ENCODE results near the gene TRIM65. TPM values are rescaled to one million over a fixed set of nuclear protein-coding genes. Genes with fewer than 3 reads are reported as not detected.

Gene TRIM65
- 10 to 100 TPM; 34.5 to 40.9 TPM for total RNA-seq
- polyA plus RNA-seq, result 10 to 100 TPM; 13.4 to 31.8 (median 18.9) TPM
- total RNA-seq, result 27.3 to 70.7 (median 60.9) reads per million in 6 experiments

GRCh38 chr17:75896415-75897159 is at the start of gene TRIM65:
Gene TRIM65 (minus strand): TSS chr17:75896951. CDS start chr17:75896937, 14 bp downstream.
- Mint-ChIP-seq H3K9me3 (no peaks in the 10 kb centered on the region), H3K4me3 (peak within 1 kb of the TSS; percentile 75 to 87 (median 82)), H3K36me3 (peaks cover 0 to 32% (median 1%) of the 10 kb centered on the region in 3 donors), H3K27ac (peak within 1 kb of the TSS; percentile 77 to 92 (median 86)), H3K4me1 (peaks cover 19 to 28% (median 26%) of the 10 kb centered on the region in 4 donors), H3K27me3 (no peaks in the 10 kb centered on the region)
- POLR2A ChIA-PET, result interaction anchor here (0.8 to 9.7 kb wide), 29 partner anchors 9 to 457 kb away, joined by 3 to 192 read pairs (median 7); partner anchors contain the start of genes FBF1, GALK1, MRPL38 and PRPSAP1
- ATAC-seq, result peak; percentile 84 to 87
- peak; percentile 56 to 84 (median 76) for DNase-seq

GRCh38 chr17:75945211-75945610 is 48.5 kb upstream of the TRIM65 start:
- no peak overlapping the region for H3K4me3 Mint-ChIP-seq
- no peaks in the 10 kb centered on the region for H3K27me3 Mint-ChIP-seq
- POLR2A ChIA-PET, result no interaction called here
- H3K27ac Mint-ChIP-seq, result no peak overlapping the region
- H3K4me1 Mint-ChIP-seq, result peaks cover 3 to 12% (median 12%) of the 10 kb centered on the region in 4 donors
- no peaks in the 10 kb centered on the region for H3K9me3 Mint-ChIP-seq
- peaks cover 0 to 50% (median 10%) of the 10 kb centered on the region in 3 donors for H3K36me3 Mint-ChIP-seq
- DNase-seq, result no peak
- no peak for ATAC-seq

GRCh38 chr17:75943491-75943890 is 46.7 kb upstream of the TRIM65 start:
- ATAC-seq, result no peak
- Mint-ChIP-seq H3K4me1 (peaks cover 3 to 18% (median 15%) of the 10 kb centered on the region in 4 donors), H3K27me3 (no peaks in the 10 kb centered on the region), H3K4me3 (no peak overlapping the region), H3K36me3 (peaks cover 0 to 33% (median 0%) of the 10 kb centered on the region in 3 donors), H3K27ac (no peak overlapping the region), H3K9me3 (no peaks in the 10 kb centered on the region)
- no peak for DNase-seq
- POLR2A ChIA-PET, result interaction anchor here (0.5 kb wide), 1 partner anchor 11 kb away, joined by 6 read pairs; no protein-coding TSS in a partner anchor

GRCh38 chr17:75942473-75942872 is 45.7 kb upstream of the TRIM65 start:
- POLR2A ChIA-PET, result no interaction called here
- ATAC-seq (no peak), DNase-seq (no peak)
- Mint-ChIP-seq H3K4me1 (peaks cover 3 to 18% (median 15%) of the 10 kb centered on the region in 4 donors), H3K4me3 (peak overlapping the region in 3 of 10 donors; percentile 30 to 48 (median 35)), H3K27me3 (no peaks in the 10 kb centered on the region), H3K36me3 (peaks cover 0 to 23% (median 0%) of the 10 kb centered on the region in 3 donors), H3K27ac (peak overlapping the region in 2 of 10 donors; percentile 14 to 17), H3K9me3 (no peaks in the 10 kb centered on the region)

- POLR2A ChIA-PET, result interaction anchor here (0.5 to 1.3 kb wide), 10 partner anchors 10 to 510 kb away, joined by 3 to 17 read pairs (median 4); partner anchors contain the start of genes ACOX1, TEN1, TRIM65 and UNK
- H3K9me3 Mint-ChIP-seq, result no peaks in the 10 kb centered on the region
- peaks cover 0 to 12% (median 0%) of the 10 kb centered on the region in 3 donors for H3K36me3 Mint-ChIP-seq
- H3K27ac Mint-ChIP-seq, result peak overlapping the region in 8 of 10 donors; percentile 19 to 97 (median 86)
- H3K27me3 Mint-ChIP-seq, result no peaks in the 10 kb centered on the region
- ATAC-seq, result no peak
- peaks cover 3 to 18% (median 15%) of the 10 kb centered on the region in 4 donors for H3K4me1 Mint-ChIP-seq
- no peak for DNase-seq
- peak overlapping the region; percentile 74 to 96 (median 90) for H3K4me3 Mint-ChIP-seq
Observed at GRCh38 chr17:75941442-75941819, 44.7 kb upstream of the TRIM65 start.

GRCh38 chr17:75940727-75941441 is 44.1 kb upstream of the TRIM65 start, which contains the start of gene FBF1:
Gene FBF1 (minus strand): TSS chr17:75941042. CDS start chr17:75938149, 2,893 bp downstream.
- peak; percentile 80 to 91 (median 83) for DNase-seq
- POLR2A ChIA-PET, result interaction anchor here (0.6 to 1.3 kb wide), 9 partner anchors 10 to 156 kb away, joined by 3 to 17 read pairs (median 4); partner anchors contain the start of genes ACOX1, TEN1, TRIM65 and UNK
- Mint-ChIP-seq H3K9me3 (no peaks in the 10 kb centered on the region), H3K27me3 (no peaks in the 10 kb centered on the region), H3K36me3 (peaks cover 0 to 8% (median 0%) of the 10 kb centered on the region in 3 donors), H3K4me3 (peak within 1 kb of the TSS; percentile 84 to 96 (median 92)), H3K27ac (peak within 1 kb of the TSS; percentile 72 to 97 (median 90)), H3K4me1 (peaks cover 3 to 18% (median 15%) of the 10 kb centered on the region in 4 donors)
- peak; percentile 99 for ATAC-seq

- POLR2A ChIA-PET, result no interaction called here
- Mint-ChIP-seq H3K4me1 (peaks cover 3 to 18% (median 15%) of the 10 kb centered on the region in 4 donors), H3K9me3 (no peaks in the 10 kb centered on the region), H3K36me3 (peaks cover 0 to 2% (median 0%) of the 10 kb centered on the region in 3 donors), H3K27ac (no peak overlapping the region), H3K27me3 (no peaks in the 10 kb centered on the region), H3K4me3 (peak overlapping the region in 1 of 10 donors; percentile 15)
- ATAC-seq, result no peak
- DNase-seq, result no peak
Observed at GRCh38 chr17:75937652-75938051, 40.9 kb upstream of the TRIM65 start.

GRCh38 chr17:75933808-75934207 is 37.1 kb upstream of the TRIM65 start:
- H3K4me1 Mint-ChIP-seq, result no peaks in the 10 kb centered on the region
- DNase-seq, result no peak
- H3K27ac Mint-ChIP-seq, result no peak overlapping the region
- no peak for ATAC-seq
- POLR2A ChIA-PET, result no interaction called here
- H3K4me3 Mint-ChIP-seq, result no peak overlapping the region
- peaks cover 0 to 4% (median 3%) of the 10 kb centered on the region in 3 donors for H3K36me3 Mint-ChIP-seq
- no peaks in the 10 kb centered on the region for H3K9me3 Mint-ChIP-seq
- H3K27me3 Mint-ChIP-seq, result no peaks in the 10 kb centered on the region

- Mint-ChIP-seq H3K9me3 (no peaks in the 10 kb centered on the region), H3K27ac (no peak overlapping the region), H3K4me3 (no peak overlapping the region), H3K4me1 (no peaks in the 10 kb centered on the region), H3K27me3 (no peaks in the 10 kb centered on the region), H3K36me3 (peaks cover 0 to 4% (median 3%) of the 10 kb centered on the region in 3 donors)
- POLR2A ChIA-PET, result no interaction called here
- DNase-seq (no peak), ATAC-seq (no peak)
Observed at GRCh38 chr17:75932852-75933251, 36.1 kb upstream of the TRIM65 start.

GRCh38 chr17:75931062-75931461 is 34.3 kb upstream of the TRIM65 start:
- POLR2A ChIA-PET, result no interaction called here

GRCh38 chr17:75927286-75927922 is 30.7 kb upstream of the TRIM65 start:
- no peaks in the 10 kb centered on the region for H3K9me3 Mint-ChIP-seq
- H3K27ac Mint-ChIP-seq, result no peak overlapping the region
- H3K36me3 Mint-ChIP-seq, result peaks cover 0 to 8% (median 3%) of the 10 kb centered on the region in 3 donors
- no peaks in the 10 kb centered on the region for H3K27me3 Mint-ChIP-seq
- ATAC-seq (no peak), DNase-seq (no peak)
- POLR2A ChIA-PET, result interaction anchor here (0.6 to 1.2 kb wide), 2 partner anchors 9 to 42 kb away, joined by 3 to 6 read pairs; no protein-coding TSS in a partner anchor
- no peak overlapping the region for H3K4me3 Mint-ChIP-seq
- no peaks in the 10 kb centered on the region for H3K4me1 Mint-ChIP-seq

More at GRCh38 chr17:75931062-75931461, 34.3 kb upstream of the TRIM65 start:
- H3K27ac Mint-ChIP-seq, result peak overlapping the region in 1 of 10 donors; percentile 43
- no peak overlapping the region for H3K4me3 Mint-ChIP-seq
- no peak for DNase-seq
- peaks cover 0 to 10% (median 3%) of the 10 kb centered on the region in 3 donors for H3K36me3 Mint-ChIP-seq
- no peaks in the 10 kb centered on the region for H3K4me1 Mint-ChIP-seq
- no peak for ATAC-seq
- H3K9me3 Mint-ChIP-seq, result no peaks in the 10 kb centered on the region
- H3K27me3 Mint-ChIP-seq, result no peaks in the 10 kb centered on the region

- POLR2A ChIA-PET, result interaction anchor here (0.5 kb wide), 1 partner anchor 40 kb away, joined by 8 read pairs; no protein-coding TSS in a partner anchor
- Mint-ChIP-seq H3K36me3 (peaks cover 0 to 8% (median 3%) of the 10 kb centered on the region in 3 donors), H3K4me3 (no peak overlapping the region), H3K4me1 (no peaks in the 10 kb centered on the region), H3K9me3 (no peaks in the 10 kb centered on the region), H3K27me3 (no peaks in the 10 kb centered on the region), H3K27ac (no peak overlapping the region)
- no peak for ATAC-seq
- no peak for DNase-seq
Observed at GRCh38 chr17:75926456-75926855, 29.7 kb upstream of the TRIM65 start.
